GM12801 (cell line): ENCODE measurements around the gene RAB28.

ENCODE experiments used
- CTCF ChIP-seq: IDR thresholded peaks from one replicate; pipeline ENCODE4 v1.5.1; 2011; ENCODE audit warnings: control low read depth; ENCODE audit not compliant: insufficient read length; ENCODE audit errors: extremely low read depth

The RAB28 gene

DNA sequence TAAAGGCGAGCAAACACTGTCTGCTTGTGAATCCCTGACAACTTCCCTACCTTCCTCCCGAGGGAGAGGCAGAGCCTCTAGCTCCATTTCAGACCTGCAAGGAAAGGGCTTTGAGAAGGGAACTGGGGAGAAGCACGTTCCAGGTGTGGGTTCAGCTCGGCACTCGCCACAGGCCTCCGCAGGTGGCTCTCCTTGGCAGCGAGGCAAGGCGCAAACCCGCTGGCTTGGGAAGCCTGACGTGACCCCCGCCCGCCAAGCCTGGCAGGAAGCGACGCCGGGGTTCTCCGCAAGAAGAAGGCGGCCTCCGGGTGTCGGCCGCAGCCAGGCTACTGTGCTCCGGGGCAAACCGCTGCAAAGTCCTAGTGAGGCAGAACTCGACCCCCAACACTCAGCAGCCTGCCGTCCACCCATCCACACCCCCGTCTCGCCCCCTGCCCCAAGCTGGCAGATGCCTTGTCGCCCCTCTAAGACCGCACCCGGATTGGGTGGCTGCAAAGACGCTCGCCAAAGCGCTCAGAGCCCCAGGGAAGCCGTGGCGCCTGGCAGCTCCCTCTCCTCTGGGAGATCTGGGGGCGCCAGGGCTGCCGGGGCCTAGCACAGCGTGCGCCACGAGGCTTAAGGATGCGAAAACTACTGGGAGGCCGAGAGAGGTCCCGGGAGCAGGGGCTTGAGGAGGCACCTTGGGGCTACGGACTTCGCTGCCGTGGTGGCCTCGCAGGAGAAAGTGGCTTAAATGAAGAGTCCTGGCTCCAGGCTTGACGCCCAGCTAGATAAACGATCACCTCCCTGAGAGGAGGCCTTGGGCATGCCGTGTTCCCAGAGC is 38.4 kb upstream of the RAB28 start:
- no peak for TF ChIP-seq CTCF

DNA sequence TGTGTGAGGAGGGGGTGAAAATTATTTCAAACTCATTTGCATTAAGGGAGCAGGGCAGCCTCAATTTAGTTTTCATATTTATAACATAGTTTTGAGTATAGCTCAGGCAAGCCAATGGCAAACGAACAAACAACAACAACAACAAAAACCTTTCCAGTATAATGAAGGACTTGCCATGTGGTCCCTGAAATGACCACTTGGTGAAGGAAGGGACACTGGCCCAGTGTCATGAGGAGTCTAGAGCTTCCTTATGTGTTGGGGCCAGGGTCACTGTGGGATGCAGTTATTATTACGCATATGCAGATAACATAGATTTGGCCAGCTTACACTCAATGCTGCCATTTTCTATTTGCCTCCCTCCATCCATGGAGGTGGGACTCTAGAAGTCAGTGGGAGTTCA is 36.9 kb upstream of the RAB28 start:
- no peak for TF ChIP-seq CTCF

- TF ChIP-seq CTCF: no peak
These were observed 32.2 kb upstream of the RAB28 start for GRCh38 chr4:13516315-13516860.

DNA sequence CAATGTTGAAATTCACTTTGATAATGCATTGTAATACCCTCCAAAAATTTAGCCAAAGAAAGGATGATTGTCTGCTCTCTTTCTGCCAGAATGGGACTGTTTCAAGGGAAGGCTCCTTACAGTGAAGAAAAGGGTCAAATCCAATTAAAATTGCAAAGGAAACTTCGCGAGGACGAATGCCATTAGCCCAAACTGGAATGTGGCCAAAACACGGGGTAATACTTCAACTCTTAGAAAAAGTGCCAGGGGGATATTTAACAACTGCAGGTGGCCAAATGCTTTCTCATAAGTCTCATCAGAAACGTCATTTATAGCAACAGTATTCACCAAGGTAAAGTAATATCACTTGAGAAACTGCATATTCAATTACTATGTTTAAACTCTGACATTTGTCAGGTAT is 31.1 kb upstream of the RAB28 start:
- TF ChIP-seq CTCF: no peak

GRCh38 chr4:13514722-13515121 is 30.6 kb upstream of the RAB28 start:
- TF ChIP-seq CTCF: no peak

- TF ChIP-seq CTCF: no peak
These were observed 27.0 kb upstream of the RAB28 start for GRCh38 chr4:13511101-13511500.

DNA sequence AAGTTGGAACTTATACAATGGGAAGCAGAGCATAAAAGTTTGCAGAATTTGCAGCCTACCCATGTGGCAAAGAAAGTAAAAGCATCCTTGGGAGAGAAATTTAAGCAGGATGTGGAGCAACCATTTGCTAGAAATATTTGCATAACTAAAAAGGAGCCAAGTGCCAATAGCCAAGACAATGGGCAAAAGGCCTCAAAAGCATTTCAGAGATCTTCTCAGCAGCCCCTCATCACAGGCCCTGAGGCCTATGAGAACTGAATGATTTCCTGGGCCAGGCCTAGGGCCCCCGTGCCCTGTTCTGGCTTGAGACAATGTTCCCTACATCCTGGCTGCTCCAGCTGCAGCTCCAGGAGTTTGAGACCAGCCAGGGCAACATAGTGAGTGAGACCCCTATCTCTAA is 25.3 kb upstream of the RAB28 start:
- TF ChIP-seq CTCF: no peak
